NCI-H2107 treated with DMSO at 0.1 percent for 48 hours (cell line): Measurements from ENCODE around the gene LACTB.

ENCODE experiments used
- DNase-seq: peaks from one replicate; lab custom pipeline; 2025; ENCODE audit not compliant: unreplicated experiment; lab: John Stamatoyannopoulos, UW

Gene LACTB, protein sequence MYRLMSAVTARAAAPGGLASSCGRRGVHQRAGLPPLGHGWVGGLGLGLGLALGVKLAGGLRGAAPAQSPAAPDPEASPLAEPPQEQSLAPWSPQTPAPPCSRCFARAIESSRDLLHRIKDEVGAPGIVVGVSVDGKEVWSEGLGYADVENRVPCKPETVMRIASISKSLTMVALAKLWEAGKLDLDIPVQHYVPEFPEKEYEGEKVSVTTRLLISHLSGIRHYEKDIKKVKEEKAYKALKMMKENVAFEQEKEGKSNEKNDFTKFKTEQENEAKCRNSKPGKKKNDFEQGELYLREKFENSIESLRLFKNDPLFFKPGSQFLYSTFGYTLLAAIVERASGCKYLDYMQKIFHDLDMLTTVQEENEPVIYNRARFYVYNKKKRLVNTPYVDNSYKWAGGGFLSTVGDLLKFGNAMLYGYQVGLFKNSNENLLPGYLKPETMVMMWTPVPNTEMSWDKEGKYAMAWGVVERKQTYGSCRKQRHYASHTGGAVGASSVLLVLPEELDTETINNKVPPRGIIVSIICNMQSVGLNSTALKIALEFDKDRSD

DNA sequence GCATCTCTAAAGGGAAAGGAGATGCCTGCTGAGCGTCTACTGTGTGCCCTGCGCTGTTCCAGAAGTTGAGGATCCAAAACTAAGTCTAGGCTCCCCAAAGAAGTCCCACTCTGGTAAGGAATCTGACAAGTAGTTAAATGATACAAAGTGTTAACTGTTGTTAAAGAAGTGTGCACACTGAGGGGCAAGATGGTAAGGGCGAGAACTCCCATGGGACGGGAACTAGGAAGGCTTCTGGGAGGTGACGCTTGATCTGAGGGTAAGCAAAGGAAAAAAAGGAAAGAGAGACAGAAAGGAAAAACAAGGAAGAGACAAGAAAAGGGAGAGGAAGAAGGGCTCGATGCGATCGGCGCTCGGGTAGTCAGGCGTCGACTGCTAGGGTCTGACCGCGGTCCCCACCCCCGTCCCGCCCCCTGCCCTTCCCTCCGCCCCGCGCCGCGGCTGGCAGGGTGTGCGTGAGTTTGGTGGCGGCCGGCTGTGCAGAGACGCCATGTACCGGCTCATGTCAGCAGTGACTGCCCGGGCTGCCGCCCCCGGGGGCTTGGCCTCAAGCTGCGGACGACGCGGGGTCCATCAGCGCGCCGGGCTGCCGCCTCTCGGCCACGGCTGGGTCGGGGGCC lies at the start of gene LACTB:
LACTB (plus strand) TSS at position 480 of the 620 bp plus-strand sequence; CDS start at position 491, 11 bp downstream.
- peak; percentile 34 for DNase-seq

DNA sequence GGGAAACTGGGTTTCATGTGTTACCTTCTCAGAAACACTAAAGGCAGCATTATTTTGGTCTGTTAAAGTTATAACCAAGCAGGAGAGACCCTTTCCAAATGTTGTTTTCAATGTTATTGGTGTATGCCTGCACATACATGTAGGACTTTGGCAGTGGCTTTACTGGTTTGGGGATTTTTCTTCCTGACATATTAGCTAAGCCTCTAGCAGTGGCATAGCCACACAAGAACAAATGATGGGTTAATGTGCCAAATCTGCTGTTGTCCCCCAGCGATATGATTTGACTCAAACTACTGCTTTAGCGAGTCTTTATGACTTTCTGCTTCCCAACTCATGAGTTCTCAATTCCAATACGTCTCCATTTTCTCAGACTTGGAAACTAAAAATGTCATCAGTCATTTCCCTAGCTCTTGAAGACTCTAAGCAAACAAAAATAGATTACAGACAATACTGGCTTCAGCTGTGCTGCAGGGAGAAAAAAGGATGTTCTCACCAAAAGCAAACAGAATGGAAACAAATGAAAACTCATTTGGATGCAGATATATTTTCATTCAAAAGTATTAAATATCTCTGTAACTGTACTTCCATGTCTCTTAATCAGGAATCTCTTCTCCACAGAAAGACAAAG lies 49.5 kb upstream of the LACTB start:
- DNase-seq = no peak

DNA sequence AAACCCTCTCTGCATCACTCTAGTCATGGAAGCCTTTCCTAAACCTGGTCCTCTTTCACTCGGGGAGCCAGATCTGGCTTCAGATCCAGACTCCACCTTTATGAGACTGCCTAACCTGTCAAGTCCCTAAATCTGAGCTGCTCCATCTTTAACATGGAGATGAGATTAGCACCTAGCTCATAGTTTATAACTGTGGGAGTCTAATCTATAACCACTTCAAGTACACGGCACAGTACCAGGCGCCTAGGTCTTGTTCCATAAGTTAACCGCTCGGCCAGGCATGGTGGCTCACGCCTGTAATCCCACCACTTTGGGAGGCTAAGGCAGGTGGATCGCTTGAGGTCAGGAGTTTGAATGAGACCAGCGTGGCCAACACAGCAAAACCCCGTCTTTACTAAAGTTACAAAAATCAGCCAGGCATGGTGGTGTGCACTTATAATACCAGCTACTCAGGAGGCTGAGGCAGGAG lies 48.8 kb upstream of the LACTB start:
- DNase-seq = no peak

DNA sequence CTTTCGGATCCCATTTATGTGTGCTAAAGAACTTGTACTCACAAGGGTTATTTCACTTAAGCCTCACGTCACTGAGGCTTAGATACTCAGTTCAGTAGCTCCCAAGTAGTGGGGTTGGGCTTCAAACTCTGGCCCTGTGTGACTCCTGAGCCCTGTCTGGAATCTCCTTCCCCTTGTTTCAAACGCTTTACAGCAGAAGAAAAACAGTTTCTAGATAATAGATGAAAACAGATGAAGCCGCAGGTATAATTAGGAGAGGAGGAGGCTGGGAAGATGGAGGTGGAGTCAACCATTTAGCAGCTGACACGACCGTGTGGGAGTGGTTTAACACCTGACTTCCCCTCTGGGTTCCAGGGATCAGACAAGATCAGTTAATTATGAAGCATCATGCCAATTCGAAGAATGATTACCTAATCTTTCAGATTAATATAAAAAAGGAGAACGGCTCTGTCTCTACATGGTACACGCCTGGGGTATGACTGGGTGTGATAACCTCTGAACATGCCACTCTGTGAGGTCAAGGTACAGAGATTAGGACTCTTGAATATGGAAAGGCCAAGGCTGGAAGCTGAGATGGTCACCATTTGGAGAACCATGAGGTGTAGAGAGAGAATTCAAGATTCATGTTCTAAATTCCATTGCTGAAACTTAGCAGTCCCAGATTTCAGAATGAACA lies 48.0 kb upstream of the LACTB start:
- DNase-seq = no peak

DNA sequence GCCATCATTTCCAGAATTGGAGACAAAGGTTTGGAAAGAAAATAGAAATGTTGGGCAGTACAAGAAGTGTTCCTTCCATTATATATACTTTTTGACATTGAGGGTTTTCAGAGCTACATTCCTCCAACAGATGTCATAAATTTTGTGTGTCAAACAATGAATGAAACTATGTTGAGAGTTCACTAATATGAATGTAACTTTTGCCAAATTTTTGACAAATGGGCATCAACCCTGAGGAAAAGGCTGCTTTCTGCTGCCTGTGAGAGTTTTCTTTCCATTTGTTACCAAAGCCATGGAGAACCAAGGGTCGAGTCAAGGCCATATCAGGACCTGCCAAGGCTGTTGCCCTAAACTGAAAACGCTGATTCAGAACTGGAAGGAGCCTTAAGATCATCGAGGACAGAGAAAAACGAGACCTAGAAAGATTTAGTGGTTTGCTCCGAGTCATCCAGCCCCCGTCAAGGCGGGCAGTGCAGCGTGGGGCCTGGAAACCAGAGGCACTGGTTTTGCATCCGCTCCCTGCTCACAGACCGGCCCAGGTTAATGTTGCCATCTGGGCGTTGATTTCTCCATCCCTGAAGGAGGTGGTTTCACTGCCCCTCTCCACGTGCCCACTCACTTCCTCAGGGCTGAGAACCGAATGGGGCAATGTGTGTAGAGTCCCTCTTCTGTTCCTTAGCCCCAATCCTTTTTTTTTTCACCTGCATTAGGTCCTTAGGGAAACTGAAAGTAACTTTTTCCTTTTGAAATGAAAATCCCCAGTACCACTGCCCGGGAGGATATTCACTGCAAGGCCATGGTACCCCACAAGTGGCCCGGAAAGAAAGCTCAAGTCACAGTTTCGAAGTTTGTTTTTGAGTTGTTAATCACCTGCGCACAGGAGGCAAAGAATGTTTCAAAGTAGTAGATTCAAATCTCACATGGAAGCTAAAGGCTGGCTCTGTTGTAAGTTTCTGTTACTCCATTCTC lies 46.4 kb upstream of the LACTB start:
- DNase-seq = no peak

DNA sequence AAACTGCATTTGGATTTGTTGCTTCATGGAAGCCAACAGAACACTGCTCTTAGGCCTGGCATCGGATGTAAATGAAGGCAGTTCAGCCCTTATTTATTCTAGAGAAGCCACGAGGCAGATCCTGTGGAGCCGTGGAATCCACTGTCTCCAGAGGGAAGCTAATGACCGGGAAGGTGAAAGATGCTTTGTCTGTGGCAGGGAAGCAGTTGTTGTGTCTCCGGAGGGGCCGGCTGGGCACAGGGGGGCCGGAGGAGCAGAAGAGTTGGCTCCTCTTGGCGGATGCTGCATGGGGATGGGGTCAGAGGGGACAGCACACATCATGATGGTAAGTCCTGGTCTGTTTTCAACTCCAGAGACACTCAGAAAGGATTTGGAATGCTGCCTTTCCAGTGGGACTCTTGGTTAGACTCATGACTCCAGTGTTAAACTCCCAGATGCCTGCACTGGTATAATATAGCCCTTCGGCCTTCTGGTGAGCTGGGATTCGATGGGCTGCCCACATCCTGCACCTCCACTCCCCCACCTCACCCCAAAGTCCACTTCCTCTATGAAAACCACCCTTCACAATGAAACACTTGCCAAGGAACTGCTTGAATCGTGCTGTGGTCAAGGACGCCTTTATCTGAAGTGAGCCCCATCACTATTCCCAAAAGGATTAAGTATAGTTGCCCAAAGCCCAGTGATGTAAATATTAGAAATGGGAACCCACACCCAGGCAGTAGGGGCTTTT lies 45.5 kb upstream of the LACTB start:
- DNase-seq = no peak

DNA sequence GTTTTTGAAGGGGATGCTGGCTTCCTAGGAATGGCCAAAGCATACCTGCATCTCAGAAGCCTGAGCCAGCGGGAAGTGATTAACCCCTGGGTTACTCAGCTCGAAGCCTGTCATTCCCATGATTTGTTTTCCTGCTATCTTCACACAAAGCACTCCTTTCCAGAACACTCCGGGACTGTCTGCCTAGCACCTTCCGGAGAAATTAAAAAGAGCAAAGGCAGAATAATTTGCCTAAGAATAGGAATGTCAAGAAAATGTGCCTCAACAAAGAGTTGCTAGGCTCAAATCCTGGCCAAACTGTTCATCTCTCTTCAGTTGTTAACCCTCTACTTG lies 45.0 kb upstream of the LACTB start:
- DNase-seq = no peak

DNA sequence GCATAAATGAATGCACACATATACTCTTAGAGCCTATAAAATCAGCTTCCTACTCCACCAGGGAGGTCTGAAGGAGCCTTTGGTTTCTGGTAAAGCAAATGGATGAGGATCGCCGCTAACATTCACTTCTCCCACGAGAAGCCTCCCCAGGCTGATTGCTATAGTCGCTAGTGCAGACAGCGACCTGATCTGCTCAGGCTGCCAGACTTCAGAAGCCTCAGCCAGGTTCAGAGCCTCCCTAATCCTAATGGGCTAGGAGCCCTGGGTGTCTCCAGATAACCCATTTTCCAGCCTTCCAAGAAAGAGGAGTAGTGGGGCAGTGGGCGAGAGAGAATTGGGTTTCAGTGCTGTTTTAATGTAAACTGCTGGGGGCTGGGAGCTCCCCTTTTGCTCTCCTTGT lies 43.7 kb upstream of the LACTB start:
- DNase-seq = no peak

DNA sequence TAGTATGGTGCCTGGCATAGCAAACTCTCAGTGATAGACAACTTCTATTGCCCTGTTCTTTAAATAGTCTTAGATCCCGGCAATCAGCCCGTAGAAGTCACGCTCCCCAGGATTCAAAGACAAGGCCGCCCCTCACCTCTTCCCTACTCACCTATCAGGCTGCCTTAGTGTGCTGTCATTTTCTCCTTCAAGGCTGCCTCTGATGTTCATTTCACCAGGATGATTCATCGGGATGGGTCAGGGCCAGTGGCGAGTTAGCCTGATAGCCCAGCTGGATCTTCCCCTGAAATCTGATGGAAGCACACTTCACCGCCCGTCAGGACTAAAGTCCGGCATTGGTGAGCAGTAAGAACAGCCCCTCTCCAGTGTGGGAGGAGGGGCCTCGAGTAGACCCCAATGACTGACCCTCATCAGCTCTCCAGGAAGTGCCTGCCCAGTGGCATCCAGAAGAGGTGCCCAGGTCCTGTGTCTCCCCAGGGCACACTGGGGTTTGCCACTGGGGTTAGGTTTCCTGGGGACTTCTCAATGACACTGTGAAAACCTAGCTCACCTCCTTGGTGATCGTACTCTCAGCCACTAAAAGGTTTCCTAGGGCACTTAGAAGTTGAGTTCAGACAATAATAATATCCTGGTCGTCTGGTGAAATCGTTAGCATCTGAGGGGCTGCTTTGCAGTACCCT lies 41.6 kb upstream of the LACTB start:
- no peak for DNase-seq

DNA sequence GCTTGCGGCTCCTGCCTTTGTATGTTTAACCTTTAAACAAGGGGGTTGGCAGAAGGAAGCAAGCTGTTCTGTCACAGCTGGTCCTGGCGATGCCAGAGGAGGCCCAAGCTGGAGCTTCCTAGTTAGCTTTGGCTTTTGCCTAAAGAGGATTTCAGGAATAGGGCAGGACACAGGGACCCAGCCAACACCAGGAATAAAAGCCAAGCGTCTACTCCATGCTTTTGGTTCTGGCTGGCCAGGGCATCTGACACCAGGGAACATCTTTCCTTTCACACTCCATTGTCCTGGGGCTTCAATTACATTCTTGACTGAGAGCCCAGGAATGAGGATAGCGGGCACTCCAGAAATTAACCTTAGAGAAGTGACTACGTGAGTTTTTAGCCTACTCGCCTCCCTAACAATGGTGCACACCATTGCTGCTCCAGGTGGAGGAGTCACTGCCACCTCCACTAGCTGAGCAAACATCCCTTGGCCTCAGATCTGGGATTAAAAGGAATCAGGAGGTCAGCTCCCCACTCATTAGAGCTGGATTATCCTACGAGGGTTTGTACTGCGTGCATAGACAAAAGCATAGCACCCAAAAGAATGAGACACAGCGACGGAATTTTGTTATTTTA lies 40.9 kb upstream of the LACTB start:
- DNase-seq = no peak

DNA sequence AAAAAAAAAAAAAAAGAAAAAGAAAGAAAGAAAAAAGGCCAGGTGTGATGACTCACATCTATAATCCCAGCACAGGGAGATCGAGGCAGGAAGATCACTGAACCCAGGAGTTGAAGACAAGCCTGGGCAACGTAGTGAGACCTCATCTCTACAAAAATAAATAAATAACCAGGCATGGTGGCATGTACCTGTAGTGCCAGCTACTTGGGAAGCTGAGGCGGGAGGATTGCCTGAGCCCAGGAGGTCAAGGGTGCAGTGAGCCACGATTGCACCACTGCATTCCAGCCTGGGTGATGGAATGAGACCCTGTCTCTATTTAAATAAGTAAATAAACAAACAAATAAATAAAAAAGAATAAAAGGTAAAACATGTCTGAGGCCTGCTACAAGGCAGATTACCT lies 39.3 kb upstream of the LACTB start:
- DNase-seq = no peak

DNA sequence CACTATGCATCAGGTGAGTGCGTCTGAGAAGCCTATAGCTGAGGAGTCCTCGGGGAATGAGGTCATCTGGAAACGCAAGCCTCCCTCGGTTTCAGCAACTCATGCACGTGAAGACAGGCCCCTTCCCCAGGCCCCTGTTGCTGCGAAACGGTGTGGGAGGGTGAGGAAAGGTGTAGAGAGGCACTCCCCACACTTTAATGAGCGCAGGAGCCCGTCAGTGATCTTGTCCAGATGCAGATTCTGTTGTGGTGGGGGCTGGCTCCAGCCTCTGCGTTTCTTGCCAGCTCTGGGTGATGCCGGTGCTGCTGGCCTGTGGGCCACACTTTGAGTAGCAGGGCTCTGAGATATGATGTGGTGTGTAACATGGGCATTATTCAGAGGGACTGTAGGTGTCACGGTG lies 38.6 kb upstream of the LACTB start:
- DNase-seq = no peak

DNA sequence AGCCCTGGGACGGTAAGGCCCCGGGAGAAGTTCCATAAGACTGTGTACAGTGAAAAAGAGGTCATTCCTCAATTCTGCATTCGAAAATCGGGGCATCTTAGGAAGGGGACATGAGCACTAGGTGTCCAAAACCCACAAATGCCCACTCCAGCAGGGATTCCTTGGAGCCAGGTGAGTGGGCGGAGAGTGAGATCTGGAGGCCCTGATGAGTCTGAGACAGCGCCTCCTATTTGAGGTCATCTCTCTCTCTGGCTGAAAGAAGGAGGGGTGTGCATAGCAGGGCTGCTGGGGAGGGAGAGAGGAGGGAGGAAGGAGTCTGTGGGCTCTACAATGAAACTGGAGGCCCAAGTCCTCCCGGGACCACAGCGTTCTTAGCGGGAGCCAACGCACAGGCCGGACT lies 38.1 kb upstream of the LACTB start:
- no peak for DNase-seq

DNA sequence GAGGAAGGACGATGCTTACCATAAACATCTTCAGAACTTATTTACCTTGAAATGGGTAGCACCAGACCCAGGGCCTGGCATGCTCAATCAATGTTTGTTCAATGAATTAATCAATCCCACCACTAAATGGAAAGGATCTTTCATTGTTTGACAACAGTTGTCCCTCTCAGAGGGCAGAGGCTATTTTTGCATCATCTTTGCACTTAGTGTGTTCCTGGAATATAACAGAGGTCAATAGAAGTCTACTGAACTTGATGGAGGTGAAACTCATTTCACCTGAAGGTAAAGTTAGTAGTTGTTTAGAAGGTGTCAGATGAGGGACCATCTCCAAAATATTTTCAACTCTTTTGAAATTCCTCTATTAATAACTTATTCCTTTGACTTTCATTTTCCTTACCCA lies 36.9 kb upstream of the LACTB start:
- DNase-seq = no peak

DNA sequence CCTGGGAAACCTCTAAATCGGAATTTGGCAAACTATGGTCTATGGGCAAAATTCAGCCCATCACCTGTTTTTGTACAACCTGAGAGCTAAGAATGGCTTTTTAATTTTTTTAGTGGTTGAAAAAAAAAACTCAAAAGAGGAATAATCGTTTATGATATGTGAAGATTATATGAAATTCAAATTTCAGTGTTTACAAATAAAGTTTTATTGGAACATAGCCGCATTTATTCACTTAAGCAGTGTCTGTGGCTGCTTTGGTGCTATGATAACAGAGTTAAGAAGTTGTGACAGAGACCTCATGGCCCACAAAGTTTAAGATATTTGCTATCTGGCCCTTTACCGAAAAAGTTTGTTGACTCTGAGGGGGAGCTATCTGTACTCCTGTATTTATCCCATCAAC lies 36.4 kb upstream of the LACTB start:
- no peak for DNase-seq

DNA sequence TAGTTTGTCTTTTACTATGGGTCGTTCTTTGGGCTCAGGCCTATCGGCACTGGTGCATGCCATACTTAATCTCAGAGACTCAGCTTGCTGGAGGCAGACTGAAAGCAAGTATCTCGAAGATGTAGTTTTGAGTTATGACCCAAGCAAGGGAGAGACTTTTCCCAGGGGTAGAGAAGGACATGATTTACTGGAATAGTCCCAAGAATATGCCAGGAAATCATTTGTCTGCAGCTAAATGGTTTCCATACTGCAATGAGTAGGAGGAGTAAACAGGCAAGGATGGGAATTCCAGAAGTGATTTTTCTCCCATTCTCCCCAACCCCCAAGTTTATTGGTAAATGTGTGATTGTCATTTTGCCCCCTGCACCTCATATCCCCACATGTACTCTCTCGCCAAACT lies 35.4 kb upstream of the LACTB start:
- DNase-seq = no peak

DNA sequence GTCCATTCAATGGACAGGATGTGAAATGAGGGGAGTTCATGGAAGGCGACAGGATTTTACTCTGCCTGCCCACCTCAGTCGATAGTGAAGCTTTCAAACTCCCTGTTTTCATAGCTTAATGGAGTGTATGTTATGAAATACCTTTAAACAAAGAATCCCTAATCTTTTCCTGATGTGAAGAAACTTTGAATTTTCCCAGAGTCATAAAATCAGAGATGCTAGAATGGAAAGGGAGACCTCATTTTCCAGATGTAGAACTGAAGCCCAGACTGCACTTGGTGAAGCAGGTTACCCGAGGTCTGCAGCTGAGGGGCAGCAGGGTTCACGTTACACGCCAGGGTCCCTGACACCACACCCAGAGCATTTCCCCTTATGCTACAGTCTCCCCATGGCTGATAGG lies 34.7 kb upstream of the LACTB start:
- no peak for DNase-seq

DNA sequence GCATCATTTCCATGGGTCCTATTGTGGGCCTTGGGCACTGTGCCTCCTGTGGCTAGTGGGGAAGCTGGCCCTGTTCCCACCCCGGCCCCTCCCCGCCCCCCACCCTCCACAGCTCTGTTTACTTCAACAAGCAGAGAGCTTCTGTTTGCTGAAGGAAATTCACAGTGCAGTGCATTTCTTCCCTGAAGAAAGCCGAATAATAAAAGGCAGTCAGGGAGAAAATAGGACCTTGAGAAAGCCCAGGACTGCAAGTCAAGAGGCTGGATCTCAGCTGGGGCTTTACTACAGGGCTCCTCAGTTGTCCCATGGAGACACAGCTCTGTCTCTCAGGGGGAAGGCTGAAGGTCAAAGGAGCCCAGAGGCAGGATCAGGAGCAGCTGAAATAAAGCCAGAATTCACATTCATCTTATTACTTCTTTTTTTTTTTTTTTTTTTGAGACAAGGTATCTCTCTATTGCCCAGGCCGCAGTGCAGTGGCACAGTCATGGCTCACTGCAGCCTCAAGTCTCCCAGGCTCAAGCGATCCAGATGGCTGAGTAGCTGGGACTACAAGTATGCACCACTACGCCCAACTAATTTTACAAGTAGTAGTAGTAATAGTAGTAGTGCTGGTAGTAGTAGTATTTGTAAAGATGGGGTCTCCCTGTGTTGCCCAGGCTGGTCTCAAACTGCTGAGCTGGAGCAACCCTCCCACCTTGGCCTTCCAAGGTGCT lies 33.0 kb upstream of the LACTB start:
- no peak for DNase-seq
